ENCODE results near the gene HOXA4.
A peak's percentile ranks its signal among the peaks of the same experiment; 100 is the strongest.

Gene HOXA4

DNA sequence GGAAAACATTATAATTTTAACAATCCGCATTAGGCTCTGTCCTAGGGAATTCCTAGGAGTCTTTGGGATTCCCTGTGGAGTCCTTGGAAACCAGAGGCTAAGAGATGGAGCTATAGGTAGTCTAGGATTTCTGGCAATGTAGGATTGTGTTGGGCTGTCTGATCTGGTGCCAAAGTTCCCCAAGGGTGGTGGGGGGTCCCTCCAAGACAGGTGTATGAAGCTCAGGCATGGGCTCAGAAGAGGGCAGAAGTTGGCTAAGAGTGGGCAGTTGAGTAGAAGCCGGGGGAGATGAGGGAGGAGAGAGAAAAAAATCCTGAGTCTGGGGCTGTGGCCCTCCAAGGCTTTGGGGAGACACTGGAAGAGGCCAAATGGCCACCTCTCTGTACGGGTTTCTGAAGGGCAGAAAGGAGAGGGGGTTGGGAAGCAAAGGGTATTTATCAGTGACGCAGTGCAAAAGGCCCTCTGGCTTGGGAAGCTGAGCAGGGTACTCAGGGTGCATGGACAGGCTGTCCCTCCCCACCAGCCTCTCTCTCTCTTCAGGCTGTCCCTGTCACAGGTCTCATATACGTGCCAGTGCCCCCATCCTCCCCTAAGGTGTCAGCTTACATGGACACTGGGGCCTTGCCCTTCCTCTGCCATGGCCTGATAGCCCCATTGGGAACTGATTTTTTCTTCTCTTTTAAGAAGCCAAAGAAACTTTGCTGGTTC lies 16.1 kb upstream of the HOXA4 start:
- DNase-seq (ENCODE audit: insufficient read length, low spot score): no peak
- FAIRE-seq: no peak
- TF ChIP-seq, protein P1, sequence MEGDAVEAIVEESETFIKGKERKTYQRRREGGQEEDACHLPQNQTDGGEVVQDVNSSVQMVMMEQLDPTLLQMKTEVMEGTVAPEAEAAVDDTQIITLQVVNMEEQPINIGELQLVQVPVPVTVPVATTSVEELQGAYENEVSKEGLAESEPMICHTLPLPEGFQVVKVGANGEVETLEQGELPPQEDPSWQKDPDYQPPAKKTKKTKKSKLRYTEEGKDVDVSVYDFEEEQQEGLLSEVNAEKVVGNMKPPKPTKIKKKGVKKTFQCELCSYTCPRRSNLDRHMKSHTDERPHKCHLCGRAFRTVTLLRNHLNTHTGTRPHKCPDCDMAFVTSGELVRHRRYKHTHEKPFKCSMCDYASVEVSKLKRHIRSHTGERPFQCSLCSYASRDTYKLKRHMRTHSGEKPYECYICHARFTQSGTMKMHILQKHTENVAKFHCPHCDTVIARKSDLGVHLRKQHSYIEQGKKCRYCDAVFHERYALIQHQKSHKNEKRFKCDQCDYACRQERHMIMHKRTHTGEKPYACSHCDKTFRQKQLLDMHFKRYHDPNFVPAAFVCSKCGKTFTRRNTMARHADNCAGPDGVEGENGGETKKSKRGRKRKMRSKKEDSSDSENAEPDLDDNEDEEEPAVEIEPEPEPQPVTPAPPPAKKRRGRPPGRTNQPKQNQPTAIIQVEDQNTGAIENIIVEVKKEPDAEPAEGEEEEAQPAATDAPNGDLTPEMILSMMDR (IDR thresholded peaks at IDR 0.05; ENCODE audit: insufficient read depth, missing control alignments): no peak

DNA sequence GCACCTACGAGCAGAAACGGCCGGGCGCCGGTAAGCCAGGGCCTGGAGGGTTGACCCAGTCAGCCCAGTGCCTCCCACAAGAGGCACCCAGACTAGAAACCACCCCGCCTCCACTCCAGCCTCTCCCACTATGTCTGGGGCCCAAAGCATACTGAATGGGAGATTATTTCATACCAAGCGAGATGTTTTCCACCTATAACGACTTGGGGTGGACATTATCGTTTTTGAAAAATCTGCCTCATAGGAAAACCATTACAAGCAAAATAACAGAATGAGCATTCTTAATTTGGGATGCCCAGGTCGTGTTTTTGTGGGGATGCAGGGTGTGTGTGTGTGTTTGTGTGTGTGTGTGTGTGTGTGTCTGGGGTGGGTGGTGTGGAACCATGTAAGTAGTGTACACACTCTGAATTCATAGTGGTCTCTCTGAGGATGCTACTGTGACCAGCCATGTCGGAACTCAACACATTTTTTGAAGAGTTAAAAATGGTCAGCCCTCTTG lies 15.4 kb upstream of the HOXA4 start:
- TF ChIP-seq, protein P1 (IDR thresholded peaks at IDR 0.05; ENCODE audit: insufficient read depth, missing control alignments): no peak
- FAIRE-seq: no peak
- DNase-seq (ENCODE audit: insufficient read length, low spot score): no peak

DNA sequence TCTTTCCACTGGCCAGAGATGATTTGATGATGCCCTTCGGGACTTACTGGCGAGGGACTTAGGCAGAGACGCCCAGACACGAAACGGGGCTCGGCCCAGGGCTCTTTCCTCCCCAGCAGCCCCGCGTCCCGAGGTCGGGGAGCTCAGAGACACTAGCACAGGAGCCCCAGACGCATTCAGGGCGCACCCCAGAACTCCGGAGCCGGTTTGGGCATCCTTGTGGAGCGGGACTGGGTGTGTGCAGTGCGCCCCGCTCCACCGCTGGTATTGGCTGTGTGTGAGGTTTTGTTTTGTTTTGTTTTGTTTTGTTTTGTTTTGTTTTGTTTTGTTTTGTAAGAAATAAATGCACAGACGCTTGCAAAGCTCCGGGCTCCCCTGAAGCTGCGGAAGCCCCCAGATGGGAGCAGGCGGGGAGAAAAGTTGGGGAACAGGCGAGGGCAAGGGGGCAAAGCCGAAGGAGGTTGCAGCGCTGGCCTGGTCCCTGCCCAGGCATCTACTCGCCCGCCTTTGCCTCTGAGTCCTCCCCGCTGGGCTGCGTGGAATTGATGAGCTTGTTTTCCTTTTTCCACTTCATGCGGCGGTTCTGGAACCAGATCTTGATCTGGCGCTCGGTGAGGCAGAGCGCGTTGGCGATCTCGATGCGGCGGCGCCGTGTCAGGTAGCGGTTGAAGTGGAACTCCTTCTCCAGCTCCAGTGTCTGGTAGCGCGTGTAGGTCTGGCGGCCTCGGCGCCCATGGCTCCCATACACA lies 14.8 kb upstream of the HOXA4 start:
- TF ChIP-seq, protein P1 (IDR thresholded peaks at IDR 0.05; ENCODE audit: insufficient read depth, missing control alignments): no peak
- FAIRE-seq (no peak), DNase-seq (ENCODE audit: insufficient read length, low spot score) (no peak)

DNA sequence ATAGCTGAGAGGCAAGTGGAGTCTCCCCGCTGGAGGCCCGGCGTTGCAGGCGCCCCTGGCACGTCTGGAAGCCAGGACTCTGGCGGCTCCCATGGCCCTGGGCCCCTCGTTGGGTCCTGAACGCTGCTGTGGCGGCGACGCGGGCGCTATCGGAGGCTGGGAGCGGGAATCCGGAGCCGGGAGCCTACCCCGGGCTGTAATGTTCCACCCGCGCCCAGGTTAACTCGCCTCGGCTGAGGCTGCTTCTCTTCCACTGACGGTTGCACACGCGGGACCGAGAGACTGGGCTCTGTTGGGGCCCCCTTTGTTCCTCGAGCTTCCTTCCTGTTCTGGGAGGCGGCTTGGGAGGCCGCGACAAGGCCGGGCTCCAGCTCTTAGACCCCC lies 14.2 kb upstream of the HOXA4 start:
- FAIRE-seq: no peak

DNA sequence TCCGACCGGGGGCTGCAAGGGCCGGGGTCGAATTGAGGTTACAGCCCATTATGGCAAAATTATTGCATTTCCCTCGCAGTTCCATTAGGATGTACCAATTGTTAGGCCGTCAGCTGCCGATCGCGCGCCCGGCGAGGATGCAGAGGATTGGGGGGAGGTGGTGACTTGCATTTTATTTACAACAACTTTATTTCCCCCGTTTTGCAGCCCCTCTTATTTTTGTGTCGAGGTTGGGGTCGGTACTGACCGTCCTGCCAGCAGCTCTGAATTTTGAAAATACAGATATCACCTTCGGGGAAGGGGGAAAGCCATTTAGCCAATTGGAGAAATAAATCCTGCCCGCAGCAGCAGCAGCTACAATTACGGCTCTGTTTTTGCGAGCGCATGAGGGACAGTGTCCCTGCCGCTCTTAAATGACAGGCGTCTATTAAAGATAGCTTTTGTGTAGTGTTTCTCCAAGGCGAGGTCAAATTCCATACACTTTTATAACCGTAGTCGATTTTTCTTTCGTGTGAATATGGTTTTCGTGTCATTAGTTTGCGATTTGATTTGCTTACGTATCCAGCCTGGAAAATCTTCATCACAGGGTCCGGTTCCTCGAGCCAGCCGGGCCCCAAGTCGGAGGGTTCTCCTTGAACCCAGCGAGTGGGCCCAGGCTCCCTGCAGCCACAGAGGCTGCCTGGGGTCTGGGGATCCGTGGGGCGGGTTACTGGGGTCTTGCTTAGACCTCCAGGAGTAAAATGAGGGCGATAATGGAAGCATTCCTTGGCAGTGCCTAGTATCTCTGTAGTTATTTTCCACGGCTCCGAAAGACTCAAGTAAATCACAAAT lies 13.6 kb upstream of the HOXA4 start:
- DNase-seq (ENCODE audit: insufficient read length, low spot score): no peak
- TF ChIP-seq, protein P1 (IDR thresholded peaks at IDR 0.05; ENCODE audit: insufficient read depth, missing control alignments): no peak
- no peak for FAIRE-seq

More for the DNA sequence above, 14.2 kb upstream of the HOXA4 start:
- TF ChIP-seq, protein P1 (IDR thresholded peaks at IDR 0.05; ENCODE audit: insufficient read depth, missing control alignments): no peak
- no peak for DNase-seq (ENCODE audit: insufficient read length, low spot score)

DNA sequence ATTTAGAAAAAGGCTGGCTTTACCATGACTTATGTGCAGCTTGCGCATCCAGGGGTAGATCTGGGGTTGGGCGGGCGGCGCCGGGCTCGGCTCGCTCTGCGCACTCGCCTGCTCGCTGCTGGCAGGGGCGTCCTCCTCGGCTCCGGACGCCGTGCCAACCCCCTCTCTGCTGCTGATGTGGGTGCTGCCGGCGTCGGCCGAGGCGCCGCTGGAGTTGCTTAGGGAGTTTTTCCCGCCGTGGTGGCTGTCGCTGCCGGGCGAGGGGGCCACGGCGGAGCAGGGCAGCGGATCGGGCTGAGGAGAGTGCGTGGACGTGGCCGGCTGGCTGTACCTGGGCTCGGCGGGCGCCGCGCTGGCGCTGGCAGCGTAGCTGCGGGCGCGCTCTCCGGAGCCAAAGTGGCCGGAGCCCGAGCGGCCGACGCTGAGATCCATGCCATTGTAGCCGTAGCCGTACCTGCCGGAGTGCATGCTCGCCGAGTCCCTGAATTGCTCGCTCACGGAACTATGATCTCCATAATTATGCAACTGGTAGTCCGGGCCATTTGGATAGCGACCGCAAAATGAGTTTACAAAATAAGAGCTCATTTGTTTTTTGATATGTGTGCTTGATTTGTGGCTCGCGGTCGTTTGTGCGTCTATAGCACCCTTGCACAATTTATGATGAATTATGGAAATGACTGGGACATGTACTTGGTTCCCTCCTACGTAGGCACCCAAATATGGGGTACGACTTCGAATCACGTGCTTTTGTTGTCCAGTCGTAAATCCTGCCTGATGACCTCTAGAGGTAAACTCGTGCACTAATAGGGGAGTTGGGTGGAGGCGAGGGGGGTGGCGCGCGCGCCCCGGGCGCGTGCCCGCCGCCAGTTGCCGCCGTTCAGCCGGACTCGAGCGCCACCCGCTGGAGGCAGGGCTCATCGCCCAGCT lies 12.7 kb upstream of the HOXA4 start, which contains the start of gene HOXA5:
HOXA5 (minus strand) TSS at position 659 of the 927 bp plus-strand sequence; CDS start at position 585, 74 bp downstream.
- TF ChIP-seq, protein P1 (IDR thresholded peaks at IDR 0.05; ENCODE audit: insufficient read depth, missing control alignments): peak; percentile 61
- no peak for FAIRE-seq
- DNase-seq (ENCODE audit: insufficient read length, low spot score): no peak

All from D721Med (cell line).